HG02981 (cell line): Measurements from ENCODE around the gene PADI2.

Source experiments
- ATAC-seq: cut with Tn5 transposase; IDR thresholded peaks from one replicate; pipeline ENCODE4 v1.9.1; 2021; ENCODE audit warnings: mild to moderate bottlenecking, moderate library complexity; ENCODE audit not compliant: unreplicated experiment

The PADI2 gene

GRCh38 chr1:17140279-17140678, 21.0 kb upstream of the PADI2 start:
- ATAC-seq: no peak

GRCh38 chr1:17139637-17140036, 20.4 kb upstream of the PADI2 start:
- ATAC-seq: no peak

- no peak for ATAC-seq
Observed at GRCh38 chr1:17137441-17137840, 18.2 kb upstream of the PADI2 start.

GRCh38 chr1:17136936-17137335, 17.7 kb upstream of the PADI2 start:
- ATAC-seq: no peak

GRCh38 chr1:17136145-17136544, 16.9 kb upstream of the PADI2 start:
- ATAC-seq: no peak

GRCh38 chr1:17135530-17135929, 16.3 kb upstream of the PADI2 start:
- no peak for ATAC-seq

- ATAC-seq: no peak
Observed at GRCh38 chr1:17134724-17135123, 15.5 kb upstream of the PADI2 start.

- ATAC-seq: no peak
Observed at GRCh38 chr1:17134034-17134433, 14.8 kb upstream of the PADI2 start.

- ATAC-seq: no peak
Observed at GRCh38 chr1:17130138-17130635, 10.9 kb upstream of the PADI2 start.

GRCh38 chr1:17128361-17128760, 9.1 kb upstream of the PADI2 start:
- ATAC-seq: no peak

GRCh38 chr1:17125756-17126237, 6.5 kb upstream of the PADI2 start:
- ATAC-seq: no peak

- ATAC-seq: no peak
Observed at GRCh38 chr1:17123196-17124045, 4.2 kb upstream of the PADI2 start.

- ATAC-seq: no peak
Observed at GRCh38 chr1:17122521-17123164, 3.4 kb upstream of the PADI2 start.

- no peak for ATAC-seq
Observed at GRCh38 chr1:17121881-17122280, 2.6 kb upstream of the PADI2 start.

- no peak for ATAC-seq
Observed at GRCh38 chr1:17120962-17121837, 1.9 kb upstream of the PADI2 start.

- no peak for ATAC-seq
Observed at GRCh38 chr1:17120481-17120877, 1.2 kb upstream of the PADI2 start.

GRCh38 chr1:17119773-17120480, 676 bp upstream of the PADI2 start:
- ATAC-seq: no peak

- no peak for ATAC-seq
Observed at GRCh38 chr1:17118706-17119075, 560 bp downstream of the PADI2 start.

- ATAC-seq: no peak
Observed at GRCh38 chr1:17118268-17118667, 983 bp downstream of the PADI2 start.

- ATAC-seq: no peak
Observed at GRCh38 chr1:17117451-17118265, 1.6 kb downstream of the PADI2 start.
